ENCODE measurements around the gene GAPDHS.

Gene GAPDHS

DNA sequence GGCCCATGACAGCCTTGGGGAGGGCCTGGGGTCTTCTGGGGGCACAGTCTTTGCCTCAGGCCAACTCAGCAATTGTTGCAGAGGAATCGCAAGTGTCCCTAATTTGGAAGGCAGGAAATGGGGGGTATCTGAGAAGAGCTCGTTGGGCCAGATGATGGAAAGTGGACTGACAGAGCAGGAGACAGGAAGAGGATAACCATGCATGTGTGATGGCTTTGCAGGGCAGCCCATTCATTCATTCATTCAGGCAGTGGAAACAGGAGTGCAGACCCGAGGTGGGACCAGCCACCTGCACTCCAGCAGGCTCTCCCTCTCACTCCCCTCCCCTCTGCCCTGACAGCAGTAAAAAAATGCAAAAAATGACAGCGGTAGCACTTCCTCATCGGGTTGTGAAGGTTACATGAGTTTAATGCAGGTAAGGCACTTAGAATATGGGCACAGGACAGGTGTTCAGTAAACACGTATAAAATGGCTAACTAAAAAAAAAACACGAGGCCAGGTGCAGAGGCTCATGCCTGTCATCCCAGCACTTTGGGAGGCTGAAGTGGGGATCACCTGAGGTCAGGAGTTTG is 7.2 kb downstream of the GAPDHS start:
- no peak for DNase-seq

DNA sequence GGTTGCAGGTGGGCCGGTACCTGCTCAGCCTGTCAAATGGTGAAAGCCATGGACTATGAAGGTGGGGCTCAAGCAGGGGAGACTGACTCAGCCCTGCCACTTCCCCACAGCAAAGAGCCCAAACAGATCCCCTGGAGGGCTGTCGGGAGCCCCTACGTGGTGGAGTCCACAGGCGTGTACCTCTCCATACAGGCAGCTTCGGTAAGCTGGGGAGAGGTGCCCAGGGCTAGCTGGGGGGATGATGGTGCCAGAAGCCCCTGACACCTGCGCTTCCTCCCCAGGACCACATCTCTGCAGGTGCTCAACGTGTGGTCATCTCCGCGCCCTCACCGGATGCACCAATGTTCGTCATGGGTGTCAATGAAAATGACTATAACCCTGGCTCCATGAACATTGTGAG is 9.0 kb downstream of the GAPDHS start:
- DNase-seq, result no peak

- DNase-seq, result no peak
Observed at GRCh38 chr19:35543280-35544109, 10.2 kb downstream of the GAPDHS start.

- no peak for DNase-seq
Observed at GRCh38 chr19:35544110-35544802, 11.0 kb downstream of the GAPDHS start.

DNA sequence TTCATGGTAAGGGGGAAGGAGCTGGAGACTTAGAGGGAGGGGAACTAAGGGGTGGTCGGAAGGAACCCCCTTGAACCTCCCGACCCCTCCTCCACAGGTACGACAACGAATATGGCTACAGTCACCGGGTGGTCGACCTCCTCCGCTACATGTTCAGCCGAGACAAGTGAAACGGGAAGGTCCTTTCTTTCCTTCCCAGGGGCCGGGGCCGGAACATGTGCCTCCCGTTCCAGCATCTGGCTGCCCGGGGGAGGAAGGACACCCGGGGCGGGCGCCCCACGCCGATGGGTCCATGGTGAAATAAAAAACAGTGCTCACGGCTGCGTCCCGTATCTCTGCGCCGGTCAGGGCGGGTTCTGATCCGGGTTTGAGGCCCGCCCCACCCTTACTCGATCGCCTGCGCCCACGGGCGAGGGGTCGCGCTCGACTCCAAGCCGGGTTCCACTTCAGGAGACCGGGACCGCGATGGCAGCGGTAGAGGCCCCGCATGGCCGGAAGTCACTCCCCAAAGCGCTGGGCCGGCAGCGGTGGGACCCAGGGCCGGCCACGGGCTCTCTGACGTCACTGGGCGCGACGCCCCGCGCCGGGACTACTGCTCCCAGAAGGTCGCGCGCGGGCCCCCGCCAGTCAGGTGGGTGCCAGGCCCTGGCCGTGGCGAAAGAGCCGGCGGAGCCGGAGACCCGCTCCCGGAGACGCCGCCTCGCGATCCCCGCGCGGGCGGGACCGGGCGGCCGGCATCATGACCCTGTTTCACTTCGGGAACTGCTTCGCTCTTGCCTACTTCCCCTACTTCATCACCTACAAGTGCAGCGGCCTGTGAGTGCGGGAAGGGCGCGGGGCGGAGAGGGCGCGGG is 12.0 kb downstream of the GAPDHS start, which contains the start of gene TMEM147:
TSS of gene TMEM147 (plus strand) at position 626 of the 854 bp plus-strand sequence. CDS start at position 740, 114 bp downstream.
- DNase-seq, result peak; percentile 48 to 71 (median 61)

- DNase-seq, result peak in 3 of 6 experiments; percentile 4 to 60 (median 50)
Observed at GRCh38 chr19:35545855-35546381, 12.7 kb downstream of the GAPDHS start.

DNA sequence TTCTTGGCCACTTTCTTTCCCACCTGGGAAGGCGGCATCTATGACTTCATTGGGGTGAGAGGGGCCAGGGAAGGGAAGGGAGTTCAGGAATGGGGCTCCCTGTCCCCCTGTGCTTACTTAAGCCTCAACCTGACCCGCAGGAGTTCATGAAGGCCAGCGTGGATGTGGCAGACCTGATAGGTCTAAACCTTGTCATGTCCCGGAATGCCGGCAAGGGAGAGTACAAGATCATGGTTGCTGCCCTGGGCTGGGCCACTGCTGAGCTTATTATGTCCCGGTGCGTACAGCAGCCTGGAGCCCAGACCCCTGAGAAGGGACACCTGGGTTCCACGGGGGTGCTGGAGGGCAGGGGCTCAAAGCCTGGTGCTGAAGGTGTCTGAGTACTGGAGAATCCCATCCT is 13.3 kb downstream of the GAPDHS start:
- no peak for DNase-seq

GRCh38 chr19:35549174-35549788 is 16.0 kb downstream of the GAPDHS start:
- DNase-seq, result peak; percentile 21 to 74 (median 50)

DNA sequence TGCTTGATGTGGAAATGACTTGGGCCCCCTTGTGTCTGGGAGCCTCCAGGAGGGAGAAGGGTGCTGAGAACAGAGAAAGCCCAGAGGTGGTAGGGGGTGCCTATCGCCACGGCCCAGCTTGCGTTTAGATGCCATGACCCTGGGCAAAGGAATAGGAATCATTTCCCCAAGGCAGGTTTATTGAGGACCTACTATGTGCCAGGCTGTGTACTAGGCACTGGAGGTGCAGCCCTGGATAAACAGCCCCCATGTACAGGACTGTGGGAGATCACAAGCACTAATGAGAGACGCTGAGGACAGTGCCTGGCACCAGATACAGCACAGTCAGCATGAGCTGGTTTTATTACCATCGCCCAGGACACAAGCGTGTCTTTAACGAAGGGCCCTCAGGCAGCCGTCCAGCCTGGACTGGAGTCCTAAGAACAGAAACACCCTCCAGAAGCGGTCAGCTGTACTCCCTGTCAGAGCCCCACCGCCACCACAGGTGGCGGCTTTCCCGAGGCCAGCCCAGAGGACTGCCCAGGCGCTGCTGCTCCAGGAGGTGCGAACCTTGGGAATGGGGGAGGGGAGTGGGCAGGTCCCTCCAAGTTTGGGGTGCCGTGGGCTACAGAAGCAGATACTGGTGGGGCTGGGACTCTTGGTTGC is 16.7 kb downstream of the GAPDHS start:
- no peak for DNase-seq

- no peak for DNase-seq
Observed at GRCh38 chr19:35551091-35551810, 18.0 kb downstream of the GAPDHS start.

DNA sequence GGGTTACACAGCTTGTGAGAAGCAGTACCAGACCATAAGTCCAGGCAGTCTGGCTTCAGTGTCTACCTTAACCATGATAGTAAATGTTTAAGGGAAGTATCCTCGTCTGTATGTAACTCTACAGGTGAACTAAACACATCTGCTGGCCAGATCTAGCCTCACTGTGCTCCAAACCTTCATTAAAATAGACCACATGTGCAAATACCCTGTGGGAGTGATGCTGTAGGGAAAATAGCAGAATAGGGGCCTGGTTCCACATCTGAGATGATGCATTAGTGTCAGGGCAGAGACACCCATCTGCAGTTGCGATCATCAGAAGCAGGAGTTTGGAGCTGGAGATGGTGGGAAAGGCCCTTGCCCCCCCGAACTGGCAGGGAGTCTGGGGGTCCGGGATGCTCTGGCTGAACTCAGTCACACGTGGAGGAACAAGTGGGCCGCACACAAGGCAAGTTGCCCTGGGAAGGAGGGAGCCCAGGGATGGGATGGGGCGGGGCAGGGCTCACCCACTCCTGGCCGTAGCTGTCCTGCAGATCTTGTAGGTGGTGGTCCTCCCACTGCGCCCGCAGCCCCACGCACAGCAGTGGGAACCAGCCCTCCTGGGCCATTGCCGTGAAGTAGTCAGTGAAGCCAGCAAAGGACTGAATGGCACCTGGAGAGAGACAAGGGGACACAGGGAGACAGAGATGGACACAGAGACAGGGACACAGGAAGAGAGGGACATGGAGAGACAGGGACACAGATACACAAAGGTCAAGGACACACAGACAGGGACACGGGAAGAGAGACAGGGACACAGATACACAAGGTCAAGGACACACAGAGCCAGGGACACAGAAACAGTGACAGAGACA is 19.5 kb downstream of the GAPDHS start:
- DNase-seq, result no peak

GRCh38 chr19:35553385-35554000 is 20.2 kb downstream of the GAPDHS start:
- DNase-seq, result no peak

DNA sequence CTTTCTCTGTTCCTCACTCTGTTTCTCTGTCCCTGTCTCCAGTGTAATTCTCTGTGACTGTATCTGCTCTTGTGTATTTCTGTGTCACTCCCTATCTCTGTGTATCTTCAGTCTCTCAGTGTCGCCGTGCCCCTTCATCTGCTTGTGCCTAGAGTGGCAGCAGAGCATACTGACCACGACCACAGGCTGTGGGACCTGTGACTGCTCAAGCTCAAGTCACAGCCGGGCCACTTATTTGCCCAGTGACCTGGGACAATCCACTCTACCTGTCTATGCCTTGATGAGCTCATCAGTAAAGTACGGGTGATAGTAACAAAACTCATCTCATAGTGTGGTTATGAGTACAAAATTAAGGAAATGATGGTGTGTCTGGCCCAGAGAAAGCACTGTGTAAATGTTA is 20.8 kb downstream of the GAPDHS start:
- no peak for DNase-seq

- no peak for DNase-seq
Observed at GRCh38 chr19:35555301-35556005, 22.2 kb downstream of the GAPDHS start.

DNA sequence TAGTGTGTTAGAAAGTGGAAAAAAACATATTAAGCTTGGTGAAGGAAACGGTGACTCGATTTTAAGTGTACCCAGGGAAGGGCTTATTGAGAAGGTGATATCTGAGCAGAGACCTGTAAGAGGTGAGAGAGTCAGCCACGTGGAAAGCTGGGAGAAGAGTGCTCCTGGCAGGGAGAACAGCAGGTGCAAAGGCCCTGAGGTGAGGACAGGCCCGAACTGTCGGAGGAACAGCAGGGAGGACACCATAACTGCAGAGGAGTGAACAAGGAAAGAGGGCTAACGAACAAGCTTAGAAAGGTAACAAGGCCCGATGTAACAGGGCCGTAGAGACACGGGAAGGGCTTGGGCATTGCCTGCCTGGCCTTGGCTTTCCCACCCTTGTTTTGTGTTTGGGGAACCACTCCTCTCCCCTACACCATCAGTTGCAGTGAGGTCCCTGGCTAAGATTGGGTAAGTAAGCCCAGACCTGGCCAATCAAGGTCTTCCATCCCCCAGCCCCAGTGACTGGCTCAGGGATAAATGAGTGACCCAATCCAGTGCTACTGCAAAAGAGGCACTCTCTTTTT is 22.9 kb downstream of the GAPDHS start:
- no peak for DNase-seq

- no peak for DNase-seq
Observed at GRCh38 chr19:35556846-35557538, 23.7 kb downstream of the GAPDHS start.

DNA sequence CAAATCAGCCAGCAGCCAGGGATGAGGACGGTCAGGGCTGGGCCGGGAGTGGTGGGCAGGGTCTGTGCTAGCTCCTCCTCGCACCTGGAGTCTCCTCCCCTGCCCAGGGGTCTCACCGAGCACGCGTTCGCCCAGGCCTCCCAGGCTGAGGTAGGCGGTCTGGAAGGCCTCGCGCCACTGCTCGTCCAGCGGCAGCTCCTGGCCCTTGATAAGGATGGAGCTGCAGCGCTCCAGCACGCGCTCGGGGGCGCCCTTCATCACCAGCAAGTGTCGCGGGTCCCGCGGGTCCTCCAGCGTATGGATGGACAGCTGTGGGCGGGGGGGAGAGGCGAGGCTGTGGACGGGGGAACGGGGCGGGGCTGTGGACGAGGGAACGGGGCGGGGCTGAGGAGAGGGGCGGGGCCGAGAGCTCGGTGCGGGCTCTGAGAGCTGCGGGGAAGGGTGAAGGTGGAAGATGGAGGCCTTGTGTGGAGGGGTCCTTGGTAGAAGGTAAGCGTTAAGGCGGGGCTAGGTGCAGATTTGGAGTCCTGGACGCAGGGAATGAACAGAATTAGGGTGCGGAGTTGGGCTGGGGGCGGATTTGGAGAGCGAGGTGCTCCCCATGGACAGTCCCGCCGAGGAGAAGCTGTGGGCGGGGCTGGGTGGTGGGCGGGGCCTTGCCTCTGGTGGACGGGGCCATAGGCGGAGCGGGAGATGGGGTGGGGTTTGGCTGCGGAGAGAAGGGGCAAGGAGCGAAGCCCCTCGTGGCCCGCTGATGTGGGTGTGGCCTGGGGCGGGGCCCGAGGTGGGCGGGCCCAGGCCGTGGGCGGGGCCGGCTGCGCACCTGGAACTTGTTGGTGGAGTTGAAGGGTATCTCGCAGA is 24.5 kb downstream of the GAPDHS start:
- peak in 5 of 6 experiments; percentile 21 to 63 (median 53) for DNase-seq

All from stimulated activated naive CD4-positive, alpha-beta T cell (primary cell).